ENCODE data around the gene RBM25. TPM values are rescaled to one million over a fixed set of nuclear protein-coding genes. Genes with fewer than 3 reads are reported as not detected.
A peak's percentile ranks its signal among the peaks of the same experiment; 100 is the strongest.

Gene RBM25
- total and polyA plus RNA-seq, 4 donors: 8.4 to 26.2 (median 22.2) TPM

DNA sequence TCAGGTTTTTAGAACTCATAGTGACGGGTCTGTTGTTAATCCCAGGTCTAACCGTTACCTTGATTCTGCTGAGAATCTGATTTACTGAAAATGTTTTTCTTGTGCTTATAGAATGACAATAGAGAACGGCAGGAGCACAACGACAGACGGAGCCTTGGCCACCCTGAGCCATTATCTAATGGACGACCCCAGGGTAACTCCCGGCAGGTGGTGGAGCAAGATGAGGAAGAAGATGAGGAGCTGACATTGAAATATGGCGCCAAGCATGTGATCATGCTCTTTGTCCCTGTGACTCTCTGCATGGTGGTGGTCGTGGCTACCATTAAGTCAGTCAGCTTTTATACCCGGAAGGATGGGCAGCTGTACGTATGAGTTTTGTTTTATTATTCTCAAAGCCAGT is 112.4 kb downstream of the RBM25 start:
- Histone ChIP-seq H3K9me3 (ENCODE audit: control insufficient read depth in 4 of 4, low read length in 3 of 4) (no peaks in the 10 kb centered on the region), H3K36me3 (ENCODE audit: control insufficient read depth in 4 of 4, insufficient read depth in 3 of 4, low read depth in 1 of 4, low read length in 3 of 4) (peaks cover 9 to 52% (median 37%) of the 10 kb centered on the region in 4 donors), H3K9ac (ENCODE audit: low read depth in 1 of 2, low read length in 2 of 2) (no peak overlapping the region), H3K27me3 (ENCODE audit: control insufficient read depth in 4 of 4, insufficient read depth in 4 of 4, low read length in 3 of 4) (no peaks in the 10 kb centered on the region), H3K27ac (ENCODE audit: low read depth in 1 of 2, low read length in 2 of 2) (no peak overlapping the region), H3K4me1 (ENCODE audit: control insufficient read depth in 4 of 4, insufficient read depth in 4 of 4, low read length in 3 of 4) (no peaks in the 10 kb centered on the region), H3K4me3 (ENCODE audit: low read depth in 1 of 3, low read length in 3 of 3) (no peak overlapping the region)
- TF ChIP-seq YY1 (IDR thresholded peaks at IDR 0.05): no peak
- 95% methylated on average over 11 of the region's 11 CpGs for WGBS
- no peak for DNase-seq (ENCODE audit: low spot score)

DNA sequence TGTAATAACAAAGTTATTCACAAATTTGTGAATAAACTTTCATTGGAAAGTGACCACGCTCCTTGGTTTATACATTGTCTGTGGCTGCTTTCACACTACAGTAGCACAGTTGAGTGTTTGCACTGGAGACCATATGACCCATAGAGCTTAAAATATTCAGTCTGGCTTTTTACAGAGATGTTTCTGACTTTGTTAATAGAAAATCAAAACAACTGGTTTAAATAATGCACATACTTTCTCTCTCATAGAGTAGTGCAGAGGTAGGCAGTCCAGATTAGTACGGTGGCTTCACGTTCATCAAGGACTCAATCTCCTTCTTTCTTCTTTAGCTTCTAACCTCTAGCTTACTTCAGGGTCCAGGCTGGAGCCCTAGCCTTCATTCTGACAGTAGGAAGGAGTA is 114.2 kb downstream of the RBM25 start:
- Histone ChIP-seq H3K9me3 (ENCODE audit: control insufficient read depth in 4 of 4, low read length in 3 of 4) (no peaks in the 10 kb centered on the region), H3K4me1 (ENCODE audit: control insufficient read depth in 4 of 4, insufficient read depth in 4 of 4, low read length in 3 of 4) (peaks cover 0 to 7% (median 0%) of the 10 kb centered on the region in 4 donors), H3K4me3 (ENCODE audit: low read depth in 1 of 3, low read length in 3 of 3) (no peak overlapping the region), H3K27me3 (ENCODE audit: control insufficient read depth in 4 of 4, insufficient read depth in 4 of 4, low read length in 3 of 4) (no peaks in the 10 kb centered on the region), H3K27ac (ENCODE audit: low read depth in 1 of 2, low read length in 2 of 2) (no peak overlapping the region), H3K36me3 (ENCODE audit: control insufficient read depth in 4 of 4, insufficient read depth in 3 of 4, low read depth in 1 of 4, low read length in 3 of 4) (peaks cover 9 to 59% (median 35%) of the 10 kb centered on the region in 4 donors), H3K9ac (ENCODE audit: low read depth in 1 of 2, low read length in 2 of 2) (no peak overlapping the region)
- 94% methylated on average over 3 of the region's 3 CpGs for WGBS
- no peak for DNase-seq (ENCODE audit: low spot score)
- no peak for TF ChIP-seq YY1 (IDR thresholded peaks at IDR 0.05)
- no peak for TF ChIP-seq GABPA (IDR thresholded peaks at IDR 0.05 in 1 of 2, conservative IDR thresholded peaks at IDR 0.05 in 1 of 2)
- TF ChIP-seq, protein P1, sequence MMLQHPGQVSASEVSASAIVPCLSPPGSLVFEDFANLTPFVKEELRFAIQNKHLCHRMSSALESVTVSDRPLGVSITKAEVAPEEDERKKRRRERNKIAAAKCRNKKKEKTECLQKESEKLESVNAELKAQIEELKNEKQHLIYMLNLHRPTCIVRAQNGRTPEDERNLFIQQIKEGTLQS (IDR thresholded peaks at IDR 0.05): no peak
- no peak for TF ChIP-seq SP1 (IDR thresholded peaks at IDR 0.05)
- TF ChIP-seq FOXA2 (IDR thresholded peaks at IDR 0.05): no peak
- TF ChIP-seq HNF4G (IDR thresholded peaks at IDR 0.05): no peak

DNA sequence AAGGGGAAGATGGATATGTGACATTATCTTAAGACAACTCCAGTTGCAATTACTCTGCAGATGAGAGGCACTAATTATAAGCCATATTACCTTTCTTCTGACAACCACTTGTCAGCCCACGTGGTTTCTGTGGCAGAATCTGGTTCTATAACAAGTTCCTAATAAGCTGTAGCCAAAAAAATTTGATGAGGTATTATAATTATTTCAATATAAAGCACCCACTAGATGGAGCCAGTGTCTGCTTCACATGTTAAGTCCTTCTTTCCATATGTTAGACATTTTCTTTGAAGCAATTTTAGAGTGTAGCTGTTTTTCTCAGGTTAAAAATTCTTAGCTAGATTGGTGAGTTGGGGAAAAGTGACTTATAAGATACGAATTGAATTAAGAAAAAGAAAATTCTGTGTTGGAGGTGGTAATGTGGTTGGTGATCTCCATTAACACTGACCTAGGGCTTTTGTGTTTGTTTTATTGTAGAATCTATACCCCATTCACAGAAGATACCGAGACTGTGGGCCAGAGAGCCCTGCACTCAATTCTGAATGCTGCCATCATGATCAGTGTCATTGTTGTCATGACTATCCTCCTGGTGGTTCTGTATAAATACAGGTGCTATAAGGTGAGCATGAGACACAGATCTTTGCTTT is 114.9 kb downstream of the RBM25 start:
- H3K27ac ChIP-seq (ENCODE audit: low read depth in 1 of 2, low read length in 2 of 2): no peak overlapping the region
- H3K9ac ChIP-seq (ENCODE audit: low read depth in 1 of 2, low read length in 2 of 2): no peak overlapping the region
- WGBS: 68% methylated on average over 3 of the region's 3 CpGs
- H3K4me3 ChIP-seq (ENCODE audit: low read depth in 1 of 3, low read length in 3 of 3): no peak overlapping the region
- H3K36me3 ChIP-seq (ENCODE audit: control insufficient read depth in 4 of 4, insufficient read depth in 3 of 4, low read depth in 1 of 4, low read length in 3 of 4): peaks cover 9 to 59% (median 35%) of the 10 kb centered on the region in 4 donors
- no peak for DNase-seq (ENCODE audit: low spot score)
- H3K4me1 ChIP-seq (ENCODE audit: control insufficient read depth in 4 of 4, insufficient read depth in 4 of 4, low read length in 3 of 4): peaks cover 0 to 7% (median 0%) of the 10 kb centered on the region in 4 donors
- TF ChIP-seq, protein P2, sequence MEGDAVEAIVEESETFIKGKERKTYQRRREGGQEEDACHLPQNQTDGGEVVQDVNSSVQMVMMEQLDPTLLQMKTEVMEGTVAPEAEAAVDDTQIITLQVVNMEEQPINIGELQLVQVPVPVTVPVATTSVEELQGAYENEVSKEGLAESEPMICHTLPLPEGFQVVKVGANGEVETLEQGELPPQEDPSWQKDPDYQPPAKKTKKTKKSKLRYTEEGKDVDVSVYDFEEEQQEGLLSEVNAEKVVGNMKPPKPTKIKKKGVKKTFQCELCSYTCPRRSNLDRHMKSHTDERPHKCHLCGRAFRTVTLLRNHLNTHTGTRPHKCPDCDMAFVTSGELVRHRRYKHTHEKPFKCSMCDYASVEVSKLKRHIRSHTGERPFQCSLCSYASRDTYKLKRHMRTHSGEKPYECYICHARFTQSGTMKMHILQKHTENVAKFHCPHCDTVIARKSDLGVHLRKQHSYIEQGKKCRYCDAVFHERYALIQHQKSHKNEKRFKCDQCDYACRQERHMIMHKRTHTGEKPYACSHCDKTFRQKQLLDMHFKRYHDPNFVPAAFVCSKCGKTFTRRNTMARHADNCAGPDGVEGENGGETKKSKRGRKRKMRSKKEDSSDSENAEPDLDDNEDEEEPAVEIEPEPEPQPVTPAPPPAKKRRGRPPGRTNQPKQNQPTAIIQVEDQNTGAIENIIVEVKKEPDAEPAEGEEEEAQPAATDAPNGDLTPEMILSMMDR (IDR thresholded peaks at IDR 0.05; ENCODE audit: low read depth, low read length, missing input control): peak; percentile 28
- TF ChIP-seq RAD21 (IDR thresholded peaks at IDR 0.05): peak; percentile 80 to 81
- no peak for TF ChIP-seq GABPA (IDR thresholded peaks at IDR 0.05 in 1 of 2, conservative IDR thresholded peaks at IDR 0.05 in 1 of 2)
- TF ChIP-seq, protein P3, sequence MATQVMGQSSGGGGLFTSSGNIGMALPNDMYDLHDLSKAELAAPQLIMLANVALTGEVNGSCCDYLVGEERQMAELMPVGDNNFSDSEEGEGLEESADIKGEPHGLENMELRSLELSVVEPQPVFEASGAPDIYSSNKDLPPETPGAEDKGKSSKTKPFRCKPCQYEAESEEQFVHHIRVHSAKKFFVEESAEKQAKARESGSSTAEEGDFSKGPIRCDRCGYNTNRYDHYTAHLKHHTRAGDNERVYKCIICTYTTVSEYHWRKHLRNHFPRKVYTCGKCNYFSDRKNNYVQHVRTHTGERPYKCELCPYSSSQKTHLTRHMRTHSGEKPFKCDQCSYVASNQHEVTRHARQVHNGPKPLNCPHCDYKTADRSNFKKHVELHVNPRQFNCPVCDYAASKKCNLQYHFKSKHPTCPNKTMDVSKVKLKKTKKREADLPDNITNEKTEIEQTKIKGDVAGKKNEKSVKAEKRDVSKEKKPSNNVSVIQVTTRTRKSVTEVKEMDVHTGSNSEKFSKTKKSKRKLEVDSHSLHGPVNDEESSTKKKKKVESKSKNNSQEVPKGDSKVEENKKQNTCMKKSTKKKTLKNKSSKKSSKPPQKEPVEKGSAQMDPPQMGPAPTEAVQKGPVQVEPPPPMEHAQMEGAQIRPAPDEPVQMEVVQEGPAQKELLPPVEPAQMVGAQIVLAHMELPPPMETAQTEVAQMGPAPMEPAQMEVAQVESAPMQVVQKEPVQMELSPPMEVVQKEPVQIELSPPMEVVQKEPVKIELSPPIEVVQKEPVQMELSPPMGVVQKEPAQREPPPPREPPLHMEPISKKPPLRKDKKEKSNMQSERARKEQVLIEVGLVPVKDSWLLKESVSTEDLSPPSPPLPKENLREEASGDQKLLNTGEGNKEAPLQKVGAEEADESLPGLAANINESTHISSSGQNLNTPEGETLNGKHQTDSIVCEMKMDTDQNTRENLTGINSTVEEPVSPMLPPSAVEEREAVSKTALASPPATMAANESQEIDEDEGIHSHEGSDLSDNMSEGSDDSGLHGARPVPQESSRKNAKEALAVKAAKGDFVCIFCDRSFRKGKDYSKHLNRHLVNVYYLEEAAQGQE (IDR thresholded peaks at IDR 0.05): no peak
- TF ChIP-seq JUND (IDR thresholded peaks at IDR 0.05): no peak
- H3K27me3 ChIP-seq (ENCODE audit: control insufficient read depth in 4 of 4, insufficient read depth in 4 of 4, low read length in 3 of 4): no peaks in the 10 kb centered on the region
- H3K9me3 ChIP-seq (ENCODE audit: control insufficient read depth in 4 of 4, low read length in 3 of 4): no peaks in the 10 kb centered on the region

Small RNA genes lying within 50 kb of the gene (small RNA-seq; reads per million reads assigned to genes)
- not detected for gene RN7SL586P

Other genes starting within 250 kb of the RBM25 start
- 10 to 100 TPM in 1 of 2 donors, 1 to 10 TPM in 1; 3.2 to 23.2 TPM for gene DPF3, start 164.4 kb upstream of the RBM25 start, total RNA-seq
- 1 to 10 TPM; 1.1 to 1.8 TPM for gene DPF3, start 164.4 kb upstream of the RBM25 start, polyA plus RNA-seq
- gene DCAF4, start 132.1 kb upstream of the RBM25 start, total RNA-seq: 10 to 100 TPM in 1 of 2 donors, 1 to 10 TPM in 1; 3.5 to 11.0 TPM
- 1 to 10 TPM; 4.1 to 8.1 TPM for gene DCAF4, start 132.1 kb upstream of the RBM25 start, polyA plus RNA-seq
- gene ZFYVE1, start 31.4 kb upstream of the RBM25 start, total RNA-seq: 10 to 100 TPM in 1 of 2 donors, 1 to 10 TPM in 1; 8.9 to 13.5 TPM
- 1 to 10 TPM; 5.8 to 6.9 TPM for gene ZFYVE1, start 31.4 kb upstream of the RBM25 start, polyA plus RNA-seq
- 10 to 100 TPM; 23.0 to 36.2 TPM for gene PSEN1, start 78.0 kb downstream of the RBM25 start, total RNA-seq
- 10 to 100 TPM; 10.4 to 16.7 TPM for gene PSEN1, start 78.0 kb downstream of the RBM25 start, polyA plus RNA-seq
- gene PAPLN, start 179.0 kb downstream of the RBM25 start, total RNA-seq: 1 to 10 TPM; 1.3 to 2.8 TPM
- 1 to 10 TPM in 1 of 2 donors, under 1 TPM in 1; 0.68 to 1.2 TPM for gene PAPLN, start 179.0 kb downstream of the RBM25 start, polyA plus RNA-seq